ENCODE data around the gene PRICKLE4.
"Not testable (repeated sequence)": the region's sequence is repeated elsewhere in the genome, so short reads cannot be mapped to it uniquely, and the experiment has no call there.

PRICKLE4 gene

DNA sequence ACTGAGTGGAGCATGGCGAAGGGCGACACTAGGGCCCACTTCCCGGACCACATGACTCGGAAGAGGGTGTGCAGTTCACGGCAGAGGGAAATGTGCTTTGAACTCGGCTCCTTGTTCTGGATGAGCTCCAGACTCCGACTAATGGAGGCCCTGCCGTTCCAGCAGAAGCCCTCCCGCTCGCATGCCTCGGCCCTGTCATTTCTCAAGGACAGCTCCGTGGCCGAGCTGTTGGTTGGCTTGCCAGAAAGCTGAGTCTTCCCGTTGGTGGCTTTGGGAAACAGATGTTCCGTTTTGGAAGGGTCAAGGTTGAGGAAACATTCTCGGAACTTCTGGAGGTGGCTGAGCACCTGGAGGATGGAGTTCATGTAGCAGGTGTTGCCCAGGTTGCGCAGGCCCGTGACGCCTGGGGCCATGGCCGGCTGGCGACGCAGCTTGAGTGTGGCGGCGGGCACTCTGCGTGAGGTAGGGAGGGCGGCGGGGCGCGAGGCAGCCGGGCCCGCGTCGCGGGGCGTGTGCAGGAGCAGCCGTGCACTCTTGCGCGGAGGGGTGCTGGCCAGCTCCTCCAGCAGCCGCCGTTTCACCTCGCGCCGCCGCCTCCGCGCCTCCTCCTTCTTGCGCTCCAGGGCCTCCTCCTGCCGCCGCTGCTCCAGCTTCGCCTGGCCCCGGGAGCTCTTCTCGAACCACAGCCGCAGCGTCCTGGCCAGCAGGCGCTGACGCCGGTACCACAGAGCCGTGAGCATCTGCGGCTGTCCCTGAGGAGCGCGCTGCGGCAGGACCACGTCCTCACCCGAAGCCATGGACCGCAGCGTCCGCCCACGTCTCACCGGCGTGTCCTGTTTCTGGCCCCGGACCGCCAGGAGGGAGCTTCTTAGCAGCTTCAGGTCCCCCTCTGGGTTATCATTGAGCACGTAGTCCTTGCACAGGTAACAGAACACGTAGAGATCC is 25.5 kb downstream of the PRICKLE4 start:
- no peak overlapping the region for H3K4me3 ChIP-seq (ENCODE audit: low read length)
- TF ChIP-seq, protein P1, sequence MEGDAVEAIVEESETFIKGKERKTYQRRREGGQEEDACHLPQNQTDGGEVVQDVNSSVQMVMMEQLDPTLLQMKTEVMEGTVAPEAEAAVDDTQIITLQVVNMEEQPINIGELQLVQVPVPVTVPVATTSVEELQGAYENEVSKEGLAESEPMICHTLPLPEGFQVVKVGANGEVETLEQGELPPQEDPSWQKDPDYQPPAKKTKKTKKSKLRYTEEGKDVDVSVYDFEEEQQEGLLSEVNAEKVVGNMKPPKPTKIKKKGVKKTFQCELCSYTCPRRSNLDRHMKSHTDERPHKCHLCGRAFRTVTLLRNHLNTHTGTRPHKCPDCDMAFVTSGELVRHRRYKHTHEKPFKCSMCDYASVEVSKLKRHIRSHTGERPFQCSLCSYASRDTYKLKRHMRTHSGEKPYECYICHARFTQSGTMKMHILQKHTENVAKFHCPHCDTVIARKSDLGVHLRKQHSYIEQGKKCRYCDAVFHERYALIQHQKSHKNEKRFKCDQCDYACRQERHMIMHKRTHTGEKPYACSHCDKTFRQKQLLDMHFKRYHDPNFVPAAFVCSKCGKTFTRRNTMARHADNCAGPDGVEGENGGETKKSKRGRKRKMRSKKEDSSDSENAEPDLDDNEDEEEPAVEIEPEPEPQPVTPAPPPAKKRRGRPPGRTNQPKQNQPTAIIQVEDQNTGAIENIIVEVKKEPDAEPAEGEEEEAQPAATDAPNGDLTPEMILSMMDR (conservative IDR thresholded peaks at IDR 0.05; ENCODE audit: low read length): no peak

DNA sequence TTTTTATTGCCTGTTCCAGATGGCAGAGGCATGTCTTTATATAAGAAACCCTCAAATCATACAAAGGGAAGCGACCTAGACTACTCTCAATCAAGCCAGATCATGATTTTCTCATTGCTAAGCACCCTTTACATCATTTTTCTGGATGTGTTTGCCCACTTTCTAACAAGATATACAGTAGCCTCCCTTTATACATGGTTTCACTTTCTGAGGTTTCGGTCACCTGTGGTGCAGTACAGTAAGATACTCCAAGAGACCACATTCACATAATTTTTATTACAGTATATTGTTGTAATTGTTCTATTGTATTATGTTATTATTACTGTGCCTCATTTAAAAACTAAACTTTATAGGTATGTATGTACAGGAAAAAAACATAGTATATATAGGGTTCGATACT is 30.5 kb downstream of the PRICKLE4 start:
- TF ChIP-seq, protein P1 (conservative IDR thresholded peaks at IDR 0.05; ENCODE audit: low read length): no peak
- no peak for DNase-seq (ENCODE audit: low read depth)
- no peak overlapping the region for H3K4me3 ChIP-seq (ENCODE audit: low read length)

More for the DNA sequence above, 25.5 kb downstream of the PRICKLE4 start:
- no peak for DNase-seq (ENCODE audit: low read depth)

DNA sequence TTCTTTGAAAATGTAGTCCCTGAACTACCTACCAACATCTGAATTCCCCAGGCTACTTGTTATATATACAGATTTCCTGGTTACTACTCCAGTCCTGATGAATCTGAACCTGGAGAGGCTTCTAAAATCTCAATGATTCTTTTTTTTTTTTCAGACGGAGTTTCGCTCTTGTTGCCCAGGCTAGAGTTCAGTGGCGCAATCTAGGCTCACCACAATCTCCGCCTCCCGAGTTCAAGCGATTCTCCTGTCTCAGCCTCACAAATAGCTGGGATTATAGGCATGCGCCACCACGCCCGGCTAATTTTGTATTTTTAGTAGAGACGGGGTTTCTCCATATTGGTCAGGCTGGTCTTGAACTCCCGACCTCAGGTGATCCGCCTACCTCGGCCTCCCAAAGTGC is 31.4 kb downstream of the PRICKLE4 start:
- DNase-seq (ENCODE audit: low read depth); H3K4me3 ChIP-seq (ENCODE audit: low read length): not testable (repeated sequence)

DNA sequence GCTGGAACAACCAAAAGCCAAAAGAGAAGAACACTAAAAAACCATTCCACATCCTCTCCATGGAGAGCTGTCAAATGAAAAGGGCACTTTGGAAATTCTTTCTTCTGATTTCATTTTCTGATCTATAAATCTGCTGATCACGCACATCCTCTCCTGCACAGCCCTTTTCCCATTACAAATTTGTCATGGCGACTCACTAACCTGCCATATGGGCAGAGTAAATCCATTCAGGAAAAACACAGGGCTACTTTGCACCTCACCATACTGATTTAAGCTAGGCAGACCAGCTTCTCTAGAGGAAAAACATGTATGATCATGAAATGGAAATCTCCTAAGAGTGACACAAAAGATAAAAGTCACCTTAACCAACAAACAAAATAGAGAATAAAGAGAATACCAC is 32.9 kb downstream of the PRICKLE4 start:
- TF ChIP-seq, protein P1 (conservative IDR thresholded peaks at IDR 0.05; ENCODE audit: low read length): no peak
- DNase-seq (ENCODE audit: low read depth): no peak

DNA sequence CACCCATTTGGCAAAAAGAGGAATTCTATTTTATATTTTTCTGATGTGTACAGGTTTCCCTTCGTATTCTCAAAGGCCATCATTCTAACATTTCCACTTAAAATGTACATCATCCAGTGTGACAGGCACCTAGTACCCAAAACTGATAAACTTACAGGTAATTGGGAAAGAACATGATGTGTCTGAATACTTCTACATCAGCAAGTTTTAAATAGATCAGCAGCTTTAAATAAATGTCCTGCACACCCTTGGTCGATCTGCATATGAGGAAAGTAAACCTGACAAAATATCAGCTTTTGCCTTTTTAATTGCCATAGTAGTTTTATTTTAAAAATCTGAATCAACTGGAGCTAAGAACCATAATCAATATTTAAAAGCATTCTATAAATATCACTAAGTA is 33.4 kb downstream of the PRICKLE4 start:
- no peak overlapping the region for H3K4me3 ChIP-seq (ENCODE audit: low read length)
- TF ChIP-seq, protein P1 (conservative IDR thresholded peaks at IDR 0.05; ENCODE audit: low read length): no peak
- no peak for DNase-seq (ENCODE audit: low read depth)

More for the DNA sequence above, 32.9 kb downstream of the PRICKLE4 start:
- H3K4me3 ChIP-seq (ENCODE audit: low read length): no peak overlapping the region

DNA sequence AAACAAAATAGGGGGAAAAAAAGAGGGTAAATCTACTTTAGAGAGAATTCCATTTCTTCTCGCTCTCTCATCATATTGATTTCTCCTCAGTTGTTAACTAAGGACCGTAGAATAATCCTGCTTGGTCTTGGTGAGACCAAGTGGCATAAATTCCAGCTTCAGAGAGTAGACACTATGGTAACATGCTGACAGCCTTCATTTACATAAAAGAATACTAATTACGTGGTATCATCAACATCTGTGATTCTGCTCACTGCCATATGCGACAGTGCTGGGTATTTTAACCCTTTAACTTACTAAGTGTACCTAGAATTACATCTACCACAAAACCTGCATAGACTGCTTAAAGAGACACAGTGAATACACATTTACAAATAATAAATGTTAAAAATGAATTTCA is 34.0 kb downstream of the PRICKLE4 start:
- H3K4me3 ChIP-seq (ENCODE audit: low read length): no peak overlapping the region
- TF ChIP-seq, protein P1 (conservative IDR thresholded peaks at IDR 0.05; ENCODE audit: low read length): no peak
- no peak for DNase-seq (ENCODE audit: low read depth)

DNA sequence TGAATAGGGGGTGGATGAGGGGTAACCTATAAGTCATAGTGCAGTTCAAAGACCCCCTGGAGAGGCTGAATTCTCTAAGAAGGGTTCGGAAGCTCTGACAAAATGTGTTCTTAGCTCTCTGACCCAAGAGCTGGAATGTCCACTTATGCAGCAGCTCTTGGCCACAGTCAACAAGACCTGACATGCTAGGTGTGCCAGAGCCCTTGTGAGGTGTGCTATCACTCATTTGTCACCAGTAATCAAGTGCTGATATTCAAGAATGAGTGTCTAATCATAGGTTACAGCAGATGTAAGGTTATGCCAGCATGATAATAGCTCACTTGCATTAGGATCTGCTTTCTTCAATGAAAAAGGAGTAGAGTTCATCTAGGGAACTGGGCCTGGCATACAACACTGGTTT is 35.0 kb downstream of the PRICKLE4 start:
- TF ChIP-seq, protein P1 (conservative IDR thresholded peaks at IDR 0.05; ENCODE audit: low read length): no peak
- H3K4me3 ChIP-seq (ENCODE audit: low read length): no peak overlapping the region
- DNase-seq (ENCODE audit: low read depth): no peak

All from AG10803 (cell line).